DND-41 (cell line): ENCODE measurements around the gene ARPIN.

Source experiments
- EZH2 ChIP-seq: IDR thresholded peaks from 3 replicates; pipeline ENCODE4 v1.6.1; 2012; ENCODE audit warnings: borderline replicate concordance, low read depth, mild to moderate bottlenecking, moderate library complexity, low read length, inconsistent platforms; ENCODE audit not compliant: severe bottlenecking
- TF ChIP-seq, protein P1 (sequence below): IDR thresholded peaks from 2 replicates; pipeline ENCODE4 v1.5.1; 2012; ENCODE audit warnings: borderline replicate concordance, low read length, moderate library complexity, mild to moderate bottlenecking; ENCODE audit not compliant: poor library complexity, severe bottlenecking; ENCODE audit errors: extremely low read depth

- no peak for TF ChIP-seq EZH2
- TF ChIP-seq, protein P1, sequence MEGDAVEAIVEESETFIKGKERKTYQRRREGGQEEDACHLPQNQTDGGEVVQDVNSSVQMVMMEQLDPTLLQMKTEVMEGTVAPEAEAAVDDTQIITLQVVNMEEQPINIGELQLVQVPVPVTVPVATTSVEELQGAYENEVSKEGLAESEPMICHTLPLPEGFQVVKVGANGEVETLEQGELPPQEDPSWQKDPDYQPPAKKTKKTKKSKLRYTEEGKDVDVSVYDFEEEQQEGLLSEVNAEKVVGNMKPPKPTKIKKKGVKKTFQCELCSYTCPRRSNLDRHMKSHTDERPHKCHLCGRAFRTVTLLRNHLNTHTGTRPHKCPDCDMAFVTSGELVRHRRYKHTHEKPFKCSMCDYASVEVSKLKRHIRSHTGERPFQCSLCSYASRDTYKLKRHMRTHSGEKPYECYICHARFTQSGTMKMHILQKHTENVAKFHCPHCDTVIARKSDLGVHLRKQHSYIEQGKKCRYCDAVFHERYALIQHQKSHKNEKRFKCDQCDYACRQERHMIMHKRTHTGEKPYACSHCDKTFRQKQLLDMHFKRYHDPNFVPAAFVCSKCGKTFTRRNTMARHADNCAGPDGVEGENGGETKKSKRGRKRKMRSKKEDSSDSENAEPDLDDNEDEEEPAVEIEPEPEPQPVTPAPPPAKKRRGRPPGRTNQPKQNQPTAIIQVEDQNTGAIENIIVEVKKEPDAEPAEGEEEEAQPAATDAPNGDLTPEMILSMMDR: no peak
Observed at GRCh38 chr15:89870006-89870405, 42.7 kb downstream of the ARPIN start.
